H9 (cell line): ENCODE data around the gene CCDC157. TPM values are rescaled to one million over a fixed set of nuclear protein-coding genes. Genes with fewer than 3 reads are reported as not detected.

Experiments used
- DNase-seq: peaks from one replicate; pipeline ENCODE4 v3.0.0-alpha.2; 2017
- H2AFZ ChIP-seq: one replicate; pipeline ENCODE4 v1.6.1; 2013; ENCODE audit warnings: mild to moderate bottlenecking, low read length, control low read depth, moderate library complexity
- H2AK5ac ChIP-seq: 2 replicates; pipeline ENCODE4 v1.6.1; 2013; ENCODE audit warnings: low read length, control low read depth, mixed read lengths; ENCODE audit not compliant: insufficient read length
- H2BK120ac ChIP-seq: one replicate; pipeline ENCODE4 v1.6.1; 2013; ENCODE audit warnings: low read depth, mild to moderate bottlenecking, low read length, control low read depth, inconsistent platforms; ENCODE audit not compliant: poor library complexity, severe bottlenecking
- H2BK12ac ChIP-seq: 2 replicates; pipeline ENCODE4 v1.6.1; 2013; ENCODE audit warnings: low read length, control low read depth, mixed read lengths, low read depth; ENCODE audit not compliant: insufficient read length
- H2BK15ac ChIP-seq: 2 replicates; pipeline ENCODE4 v1.6.1; 2013; ENCODE audit warnings: low read depth, low read length, control low read depth
- H2BK20ac ChIP-seq: one replicate; pipeline ENCODE4 v1.6.1; 2013; ENCODE audit warnings: low read depth, mild to moderate bottlenecking, low read length, control low read depth, inconsistent platforms; ENCODE audit not compliant: poor library complexity, severe bottlenecking
- H2BK5ac ChIP-seq: 2 replicates; pipeline ENCODE4 v1.6.1; 2013; ENCODE audit warnings: low read length, control low read depth, mixed read lengths; ENCODE audit not compliant: insufficient read length
- H3K14ac ChIP-seq: 2 replicates; pipeline ENCODE4 v1.6.1; 2013; ENCODE audit warnings: low read length, control low read depth; ENCODE audit not compliant: insufficient read depth
- H3K18ac ChIP-seq: 2 replicates; pipeline ENCODE4 v1.6.1; 2013; ENCODE audit warnings: low read depth, mild to moderate bottlenecking, mixed read lengths, low read length, control low read depth; ENCODE audit not compliant: insufficient read length
- H3K23ac ChIP-seq: 2 replicates; pipeline ENCODE4 v1.6.1; 2013; ENCODE audit warnings: low read length, control low read depth, mixed read lengths, low read depth; ENCODE audit not compliant: insufficient read length
- H3K23me2 ChIP-seq: 2 replicates; pipeline ENCODE4 v1.6.1; 2013; ENCODE audit warnings: low read depth, mild to moderate bottlenecking, mixed read lengths, low read length, control low read depth; ENCODE audit not compliant: insufficient read length, poor library complexity, severe bottlenecking
- H3K27ac ChIP-seq: 2 replicates; pipeline ENCODE4 v1.5.1; 2013; ENCODE audit warnings: low read length, control low read depth, mixed read lengths, low read depth; ENCODE audit not compliant: insufficient read length
- H3K27me3 ChIP-seq: 2 replicates; pipeline ENCODE4 v1.6.1; 2013; ENCODE audit warnings: low read length, control low read depth, inconsistent platforms; ENCODE audit not compliant: insufficient read depth
- H3K4ac ChIP-seq: 2 replicates; pipeline ENCODE4 v1.6.1; 2013; ENCODE audit warnings: low read depth, mild to moderate bottlenecking, control low read depth, inconsistent platforms, low read length, moderate library complexity
- H3K4me1 ChIP-seq: 2 replicates; pipeline ENCODE4 v1.6.1; 2013; ENCODE audit warnings: low read length, control low read depth, inconsistent platforms; ENCODE audit not compliant: insufficient read depth
- H3K4me2 ChIP-seq: 2 replicates; pipeline ENCODE4 v1.6.1; 2013; ENCODE audit warnings: low read length, control low read depth, mixed read lengths; ENCODE audit not compliant: insufficient read length, insufficient read depth
- H3K56ac ChIP-seq: 2 replicates; pipeline ENCODE4 v1.6.1; 2013; ENCODE audit warnings: low read depth, mild to moderate bottlenecking, mixed read lengths, low read length, control low read depth; ENCODE audit not compliant: insufficient read length
- H3K79me1 ChIP-seq: 2 replicates; pipeline ENCODE4 v1.6.1; 2013; ENCODE audit warnings: low read depth, mild to moderate bottlenecking, moderate library complexity, low read length, control low read depth, inconsistent platforms; ENCODE audit not compliant: insufficient read depth, poor library complexity, severe bottlenecking
- H3K79me2 ChIP-seq: 2 replicates; pipeline ENCODE4 v1.6.1; 2013; ENCODE audit warnings: low read length, control low read depth, inconsistent platforms; ENCODE audit not compliant: insufficient read depth
- H3K9ac ChIP-seq: 2 replicates; pipeline ENCODE4 v1.6.1; 2013; ENCODE audit warnings: low read length, control low read depth, mixed read lengths; ENCODE audit not compliant: insufficient read length; ENCODE audit errors: extremely low read depth
- H3K9me3 ChIP-seq: one replicate; pipeline ENCODE4 v1.6.1; 2013; ENCODE audit warnings: low read depth, low read length, inconsistent platforms; ENCODE audit not compliant: control insufficient read depth
- H3T11ph ChIP-seq: one replicate; pipeline ENCODE4 v1.6.1; 2013; ENCODE audit warnings: mild to moderate bottlenecking, low read length, control low read depth, inconsistent platforms
- H4K20me1 ChIP-seq: one replicate; pipeline ENCODE4 v1.6.1; 2013; ENCODE audit not compliant: control insufficient read depth, insufficient read length, insufficient read depth
- H4K5ac ChIP-seq: 2 replicates; pipeline ENCODE4 v1.6.1; 2013; ENCODE audit warnings: low read depth, mild to moderate bottlenecking, mixed read lengths, low read length, control low read depth; ENCODE audit not compliant: insufficient read length
- H4K8ac ChIP-seq: replicated peaks from 2 replicates; pipeline ENCODE4 v1.6.1; 2013; ENCODE audit warnings: low read length, control low read depth, mixed read lengths, low read depth; ENCODE audit not compliant: insufficient read length
- H4K91ac ChIP-seq: 2 replicates; pipeline ENCODE4 v1.6.1; 2013; ENCODE audit warnings: low read depth, mild to moderate bottlenecking, moderate library complexity, mixed read lengths, low read length, control low read depth; ENCODE audit not compliant: insufficient read length
- H3K27ac Mint-ChIP-seq, 3 experiments: 2 replicates in 2 of 3; 3 replicates in 1 of 3; pipeline ENCODE4 v1.8.0; 2020 to 2021; ENCODE audit warnings: mixed read lengths in 3 of 3, mild to moderate bottlenecking in 1 of 3, moderate library complexity in 1 of 3
- H3K27me3 Mint-ChIP-seq: 2 replicates; pipeline ENCODE4 v1.8.0; 2021; ENCODE audit warnings: low read depth, mild to moderate bottlenecking, moderate library complexity, mixed read lengths
- H3K36me3 Mint-ChIP-seq, 3 experiments: 2 replicates in 2 of 3; 3 replicates in 1 of 3; pipeline ENCODE4 v1.8.0; 2020 to 2021; ENCODE audit warnings: low read depth in 3 of 3, mixed read lengths in 3 of 3; ENCODE audit not compliant: insufficient read depth in 1 of 3
- H3K4me1 Mint-ChIP-seq, 2 experiments: 2 replicates each; pipeline ENCODE4 v1.8.0; 2020; ENCODE audit warnings: mixed read lengths in 2 of 2
- H3K4me3 Mint-ChIP-seq, 2 experiments: 2 replicates in 1 of 2; 3 replicates in 1 of 2; pipeline ENCODE4 v1.8.0; 2020 to 2021; ENCODE audit warnings: mild to moderate bottlenecking in 2 of 2, mixed read lengths in 2 of 2, moderate library complexity in 1 of 2
- H3K9me3 Mint-ChIP-seq, 2 experiments: 2 replicates in 1 of 2; 3 replicates in 1 of 2; pipeline ENCODE4 v1.8.0; 2020; ENCODE audit warnings: mild to moderate bottlenecking in 2 of 2, mixed read lengths in 2 of 2, moderate library complexity in 1 of 2
- CTCF ChIP-seq: fragments of 200-600 bp; sonication (generic); conservative IDR thresholded peaks from 3 replicates; pipeline ENCODE4 v1.8.0; 2021; ENCODE audit warnings: antibody characterized with exemption, mild to moderate bottlenecking
- WGBS: extraction: QIAGEN DNeasy Blood & Tissue Kit; methylation state at CpG from one replicate; pipeline ENCODE4 v1.1.7; 2013; ENCODE audit warnings: missing lambda C conversion rate, low lambda C conversion rate, mixed read lengths; ENCODE audit not compliant: insufficient read length; ENCODE audit errors: extremely low coverage; 5-methylcytosine and 5-hydroxymethylcytosine counted together
- total RNA-seq: library from RNA; stranded (reverse); gene quantifications from 2 replicates; pipeline ENCODE4 v1.2.1, GENCODE V29; 2021

The CCDC157 gene
- total RNA-seq, 1 experiment from 2014 or later, result 4.3 TPM

GRCh38 chr22:30371981-30372380 is 15.2 kb downstream of the CCDC157 start:
- Histone ChIP-seq H3K27ac (no peak overlapping the region), H3K23me2 (no peaks in the 10 kb centered on the region), H2AK5ac (no peak overlapping the region), H2BK12ac (no peak overlapping the region), H3K9ac (no peak overlapping the region), H3K23ac (no peak overlapping the region), H4K91ac (no peak overlapping the region), H2BK5ac (no peak overlapping the region), H3K14ac (peak overlapping the region; percentile 24; the same call in 1 of the 2 replicates), H3T11ph (no peak overlapping the region), H3K9me3 (no peaks in the 10 kb centered on the region), H2BK15ac (no peak overlapping the region), H2BK20ac (no peak overlapping the region), H4K8ac (no peak overlapping the region), H4K5ac (no peak overlapping the region), H3K4me2 (no peak overlapping the region), H3K79me1 (no peaks in the 10 kb centered on the region), H3K18ac (no peak overlapping the region), H2AFZ (no peak overlapping the region), H3K56ac (no peak overlapping the region), H4K20me1 (no peaks in the 10 kb centered on the region), H3K4me1 (no peaks in the 10 kb centered on the region), H2BK120ac (no peak overlapping the region), H3K4ac (no peak overlapping the region), H3K79me2 (no peaks in the 10 kb centered on the region), H3K27me3 (no peaks in the 10 kb centered on the region)
- peak; percentile 49 for DNase-seq
- Mint-ChIP-seq H3K4me3 (no peak overlapping the region), H3K4me1 (peaks cover 6% of the 10 kb centered on the region in 2 experiments; a peak in 1 of 4 replicates), H3K9me3 (no peaks in the 10 kb centered on the region), H3K36me3 (peaks cover 0 to 5% (median 4%) of the 10 kb centered on the region in 3 experiments; a peak in 4 of 7 replicates), H3K27me3 (no peaks in the 10 kb centered on the region; the same call in none of the 2 replicates), H3K27ac (peak overlapping the region in 1 of 3 experiments; percentile 38; a peak in 1 of 7 replicates)
- no CpG with 5 or more reads among the region's 13 CpGs for WGBS
- TF ChIP-seq CTCF, result no peak
